GM21723 (cell line): ENCODE results near the gene COBLL1.
A peak's percentile ranks its signal among the peaks of the same experiment; 100 is the strongest.
"Not testable (repeated sequence)": the region's sequence is repeated elsewhere in the genome, so short reads cannot be mapped to it uniquely, and the experiment has no call there.

ENCODE experiments used
- ATAC-seq: cut with Tn5 transposase; IDR thresholded peaks from one replicate; pipeline ENCODE4 v1.9.1; 2021; ENCODE audit warnings: mild to moderate bottlenecking, moderate library complexity; ENCODE audit not compliant: unreplicated experiment

The COBLL1 gene

GRCh38 chr2:164719996-164720941 is 121.4 kb downstream of the COBLL1 start:
- no peak for ATAC-seq

- no peak for ATAC-seq
Measured at GRCh38 chr2:164717000-164717803, 124.4 kb downstream of the COBLL1 start.

- no peak for ATAC-seq
Measured at GRCh38 chr2:164714471-164714870, 127.2 kb downstream of the COBLL1 start.

- no peak for ATAC-seq
Measured at GRCh38 chr2:164711766-164712138, 129.9 kb downstream of the COBLL1 start.

- no peak for ATAC-seq
Measured at GRCh38 chr2:164710837-164711765, 130.5 kb downstream of the COBLL1 start.

- not testable (repeated sequence) for ATAC-seq
Measured at GRCh38 chr2:164710252-164710836, 131.3 kb downstream of the COBLL1 start.

GRCh38 chr2:164706522-164706921 is 135.1 kb downstream of the COBLL1 start:
- ATAC-seq = no peak

GRCh38 chr2:164705412-164706167 is 136.0 kb downstream of the COBLL1 start:
- ATAC-seq = no peak

- ATAC-seq = no peak
Measured at GRCh38 chr2:164703915-164704706, 137.5 kb downstream of the COBLL1 start.

- ATAC-seq = no peak
Measured at GRCh38 chr2:164701565-164701964, 140.1 kb downstream of the COBLL1 start.

- no peak for ATAC-seq
Measured at GRCh38 chr2:164700390-164700789, 141.2 kb downstream of the COBLL1 start.

- ATAC-seq = peak; percentile 56
Measured at GRCh38 chr2:164697688-164698461, 143.7 kb downstream of the COBLL1 start.

GRCh38 chr2:164696634-164697033 is 145.0 kb downstream of the COBLL1 start:
- no peak for ATAC-seq

GRCh38 chr2:164694275-164694695 is 147.3 kb downstream of the COBLL1 start:
- ATAC-seq = no peak

GRCh38 chr2:164693834-164694233 is 147.8 kb downstream of the COBLL1 start:
- ATAC-seq = no peak

GRCh38 chr2:164693390-164693789 is 148.2 kb downstream of the COBLL1 start:
- no peak for ATAC-seq

GRCh38 chr2:164692958-164693357 is 148.7 kb downstream of the COBLL1 start:
- no peak for ATAC-seq

- ATAC-seq = no peak
Measured at GRCh38 chr2:164692114-164692513, 149.5 kb downstream of the COBLL1 start.
